Measurements from ENCODE around the gene MAP2K7. TPM values are rescaled to one million over a fixed set of nuclear protein-coding genes. Genes with fewer than 3 reads are reported as not detected.

The MAP2K7 gene
- total RNA-seq, 4 donors from 2014 or later: 13.9 to 23.4 (median 17.9) TPM

DNA sequence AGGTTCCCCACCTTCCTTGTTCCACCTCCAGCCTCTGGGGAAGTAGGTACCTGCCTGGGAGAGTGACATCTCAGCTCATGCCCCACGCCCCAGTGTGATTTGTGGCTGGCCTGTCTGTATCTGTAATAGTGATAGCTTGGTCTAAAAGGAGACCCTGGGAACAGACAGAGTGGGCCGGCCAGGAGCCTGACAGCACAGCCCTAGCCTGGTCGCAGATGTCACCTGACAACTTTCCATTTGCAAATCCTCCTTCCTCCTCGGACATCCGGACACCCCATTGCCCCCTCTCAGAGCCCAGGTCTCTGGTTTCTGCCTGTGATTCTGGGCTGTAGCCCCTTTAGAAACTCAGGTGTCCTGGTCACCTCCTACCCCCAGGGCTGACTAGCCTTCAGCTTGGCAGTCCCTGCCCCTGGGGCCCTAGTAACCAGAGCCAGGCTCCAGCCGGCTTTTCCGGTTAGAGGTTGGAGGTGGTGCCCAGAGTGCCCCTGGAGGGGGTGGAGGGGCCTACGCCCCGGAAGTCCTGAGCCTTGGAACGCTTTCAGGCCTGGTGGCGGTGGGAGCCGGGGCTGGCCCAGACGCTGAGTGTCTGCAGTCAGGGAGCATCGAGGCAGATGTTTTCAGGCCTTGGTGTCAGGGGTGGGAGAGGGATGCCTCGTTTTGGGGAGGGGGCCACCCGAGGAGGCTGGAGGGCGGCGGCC, 8.9 kb upstream of the MAP2K7 start:
- Histone ChIP-seq H3K9me3 (no peaks in the 10 kb centered on the region), H3K27me3 (peaks cover 61% of the 10 kb centered on the region), H3K4me3 (no peak overlapping the region), H3K27ac (no peak overlapping the region), H3K36me3 (no peaks in the 10 kb centered on the region), H3K4me1 (no peaks in the 10 kb centered on the region)
- no peak for ATAC-seq
- 68 to 100% methylated on average over 1 to 3 of the region's 18 CpGs for WGBS, 2 donors (ENCODE audit: low coverage in 1 of 2)
- TF ChIP-seq POLR2AphosphoS5 (IDR thresholded peaks at IDR 0.05) (no peak), POLR2A (IDR thresholded peaks at IDR 0.05) (no peak), EP300 (IDR thresholded peaks at IDR 0.05) (no peak)
- TF ChIP-seq, protein P1, sequence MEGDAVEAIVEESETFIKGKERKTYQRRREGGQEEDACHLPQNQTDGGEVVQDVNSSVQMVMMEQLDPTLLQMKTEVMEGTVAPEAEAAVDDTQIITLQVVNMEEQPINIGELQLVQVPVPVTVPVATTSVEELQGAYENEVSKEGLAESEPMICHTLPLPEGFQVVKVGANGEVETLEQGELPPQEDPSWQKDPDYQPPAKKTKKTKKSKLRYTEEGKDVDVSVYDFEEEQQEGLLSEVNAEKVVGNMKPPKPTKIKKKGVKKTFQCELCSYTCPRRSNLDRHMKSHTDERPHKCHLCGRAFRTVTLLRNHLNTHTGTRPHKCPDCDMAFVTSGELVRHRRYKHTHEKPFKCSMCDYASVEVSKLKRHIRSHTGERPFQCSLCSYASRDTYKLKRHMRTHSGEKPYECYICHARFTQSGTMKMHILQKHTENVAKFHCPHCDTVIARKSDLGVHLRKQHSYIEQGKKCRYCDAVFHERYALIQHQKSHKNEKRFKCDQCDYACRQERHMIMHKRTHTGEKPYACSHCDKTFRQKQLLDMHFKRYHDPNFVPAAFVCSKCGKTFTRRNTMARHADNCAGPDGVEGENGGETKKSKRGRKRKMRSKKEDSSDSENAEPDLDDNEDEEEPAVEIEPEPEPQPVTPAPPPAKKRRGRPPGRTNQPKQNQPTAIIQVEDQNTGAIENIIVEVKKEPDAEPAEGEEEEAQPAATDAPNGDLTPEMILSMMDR (IDR thresholded peaks at IDR 0.05): no peak

DNA sequence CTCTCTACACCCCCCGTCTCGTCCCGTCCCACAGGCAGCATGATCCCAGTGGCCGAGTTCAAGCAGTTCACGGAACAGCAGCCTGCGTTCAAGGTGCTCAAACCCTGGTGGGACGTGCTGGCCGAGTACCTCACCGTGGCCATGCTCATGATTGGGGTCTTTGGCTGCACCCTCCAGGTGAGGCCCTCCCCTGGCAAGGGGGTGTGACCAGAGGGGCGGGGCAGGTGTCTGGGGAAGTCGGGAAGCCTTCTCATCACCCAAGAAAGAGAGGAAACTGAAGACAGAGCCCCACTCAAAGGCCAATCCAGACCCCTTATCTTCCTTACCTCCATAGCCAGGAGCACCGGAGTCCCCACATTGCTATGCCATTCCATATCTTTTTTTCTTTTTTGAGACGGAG, 8.1 kb upstream of the MAP2K7 start:
- no peak overlapping the region for H3K4me3 ChIP-seq
- no peaks in the 10 kb centered on the region for H3K4me1 ChIP-seq
- WGBS, 2 donors (ENCODE audit: low coverage in 1 of 2): 86 to 100% methylated on average over 1 to 4 of the region's 13 CpGs
- H3K27me3 ChIP-seq: peaks cover 60% of the 10 kb centered on the region
- no peaks in the 10 kb centered on the region for H3K9me3 ChIP-seq
- no peak for TF ChIP-seq EP300 (IDR thresholded peaks at IDR 0.05)
- no peak for TF ChIP-seq POLR2A (IDR thresholded peaks at IDR 0.05)
- TF ChIP-seq, protein P1 (IDR thresholded peaks at IDR 0.05): no peak
- TF ChIP-seq POLR2AphosphoS5 (IDR thresholded peaks at IDR 0.05): no peak
- no peak for ATAC-seq
- H3K27ac ChIP-seq: no peak overlapping the region
- H3K36me3 ChIP-seq: no peaks in the 10 kb centered on the region

DNA sequence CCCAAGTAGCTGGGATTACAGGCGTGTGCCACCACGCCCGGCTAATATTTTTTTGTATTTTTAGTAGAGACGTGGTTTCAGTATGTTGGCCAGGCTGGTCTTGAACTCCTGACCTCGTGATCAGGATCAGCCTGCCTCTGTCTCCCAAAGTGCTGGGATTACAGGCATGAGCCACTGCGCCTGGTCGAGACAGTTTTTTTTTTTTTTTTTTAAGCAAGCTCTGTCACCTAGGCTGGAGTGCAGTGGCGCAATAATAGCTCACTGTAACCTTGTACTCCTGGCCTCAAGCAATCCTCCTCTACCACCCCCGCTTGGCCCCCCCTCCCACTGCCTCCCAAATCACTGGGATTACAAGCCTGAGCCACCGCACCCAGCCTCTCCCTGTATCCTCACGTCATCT, 6.4 kb upstream of the MAP2K7 start:
- Histone ChIP-seq H3K27ac (no peak overlapping the region), H3K36me3 (no peaks in the 10 kb centered on the region), H3K4me3 (no peak overlapping the region), H3K4me1 (peaks cover 0 to under 1% (median 0%) of the 10 kb centered on the region in 3 donors), H3K9me3 (no peaks in the 10 kb centered on the region), H3K27me3 (peaks cover 47% of the 10 kb centered on the region)
- no peak for ATAC-seq
- 70 to 98% methylated on average over 2 to 7 of the region's 11 CpGs for WGBS, 2 donors (ENCODE audit: low coverage in 1 of 2)
- no peak for TF ChIP-seq POLR2A (IDR thresholded peaks at IDR 0.05)

DNA sequence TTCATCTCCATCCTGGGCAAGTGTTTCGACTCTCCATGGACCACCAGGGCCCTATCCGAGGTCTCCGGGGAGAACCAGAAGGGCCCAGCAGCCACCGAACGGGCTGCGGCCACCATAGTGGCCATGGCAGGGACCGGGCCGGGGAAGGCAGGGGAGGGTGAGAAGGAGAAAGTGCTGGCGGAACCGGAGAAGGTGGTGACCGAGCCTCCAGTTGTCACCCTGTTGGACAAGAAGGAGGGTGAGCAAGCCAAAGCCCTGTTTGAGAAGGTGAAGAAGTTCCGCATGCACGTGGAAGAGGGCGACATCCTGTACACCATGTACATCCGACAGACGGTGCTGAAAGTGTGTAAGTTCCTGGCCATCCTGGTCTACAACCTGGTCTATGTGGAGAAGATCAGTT, 4.7 kb upstream of the MAP2K7 start:
- H3K36me3 ChIP-seq: no peaks in the 10 kb centered on the region
- no peak for ATAC-seq
- 88% methylated on average over 8 of the region's 16 CpGs; no CpG with 5 or more reads in 1 of the 2 donors for WGBS, 2 donors (ENCODE audit: low coverage in 1 of 2)
- H3K27me3 ChIP-seq: peaks cover 30% of the 10 kb centered on the region
- H3K9me3 ChIP-seq: no peaks in the 10 kb centered on the region
- H3K4me3 ChIP-seq: no peak overlapping the region
- peaks cover 0 to 10% (median 6%) of the 10 kb centered on the region in 3 donors for H3K4me1 ChIP-seq
- H3K27ac ChIP-seq: no peak overlapping the region
- TF ChIP-seq POLR2A (IDR thresholded peaks at IDR 0.05) (no peak), POLR2AphosphoS5 (IDR thresholded peaks at IDR 0.05) (no peak)
- TF ChIP-seq, protein P1 (IDR thresholded peaks at IDR 0.05): no peak

DNA sequence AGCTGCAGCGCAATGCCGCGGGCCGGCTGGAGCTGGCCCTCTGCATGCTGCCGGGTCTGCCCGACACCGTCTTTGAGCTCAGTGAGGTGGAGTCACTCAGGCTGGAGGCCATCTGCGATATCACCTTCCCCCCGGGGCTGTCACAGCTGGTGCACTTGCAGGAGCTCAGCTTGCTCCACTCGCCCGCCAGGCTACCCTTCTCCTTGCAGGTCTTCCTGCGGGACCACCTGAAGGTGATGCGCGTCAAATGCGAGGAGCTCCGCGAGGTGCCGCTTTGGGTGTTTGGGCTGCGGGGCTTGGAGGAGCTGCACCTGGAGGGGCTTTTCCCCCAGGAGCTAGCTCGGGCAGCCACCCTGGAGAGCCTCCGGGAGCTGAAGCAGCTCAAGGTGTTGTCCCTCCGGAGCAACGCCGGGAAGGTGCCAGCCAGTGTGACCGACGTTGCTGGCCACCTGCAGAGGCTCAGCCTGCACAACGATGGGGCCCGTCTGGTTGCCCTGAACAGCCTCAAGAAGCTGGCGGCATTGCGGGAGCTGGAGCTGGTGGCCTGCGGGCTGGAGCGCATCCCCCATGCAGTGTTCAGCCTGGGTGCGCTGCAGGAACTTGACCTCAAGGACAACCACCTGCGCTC, 3.8 kb upstream of the MAP2K7 start:
- peaks cover 4 to 17% (median 10%) of the 10 kb centered on the region in 3 donors for H3K4me1 ChIP-seq
- ATAC-seq: no peak
- WGBS, 2 donors (ENCODE audit: low coverage in 1 of 2): no CpG with 5 or more reads among the region's 34 CpGs
- no peaks in the 10 kb centered on the region for H3K9me3 ChIP-seq
- no peak overlapping the region for H3K4me3 ChIP-seq
- peaks cover 21% of the 10 kb centered on the region for H3K27me3 ChIP-seq
- H3K27ac ChIP-seq: no peak overlapping the region
- H3K36me3 ChIP-seq: no peaks in the 10 kb centered on the region
- TF ChIP-seq POLR2AphosphoS5 (IDR thresholded peaks at IDR 0.05) (no peak), POLR2A (IDR thresholded peaks at IDR 0.05) (no peak), EP300 (IDR thresholded peaks at IDR 0.05) (no peak)
- TF ChIP-seq, protein P1 (IDR thresholded peaks at IDR 0.05): no peak

All from gastroesophageal sphincter (tissue), 4 donors.